Nephron (organoid): ENCODE data around the gene GDF10.

ENCODE experiments used
- H3K27ac Mint-ChIP-seq, 3 experiments: 2 replicates each; pipeline ENCODE4 v1.8.0; 2020; ENCODE audit warnings: mixed read lengths in 3 of 3, mild to moderate bottlenecking in 2 of 3, moderate library complexity in 1 of 3
- H3K27me3 Mint-ChIP-seq: 2 replicates; pipeline ENCODE4 v1.8.0; 2021; ENCODE audit warnings: low read depth, mild to moderate bottlenecking, moderate library complexity, mixed read lengths
- H3K36me3 Mint-ChIP-seq: 2 replicates; pipeline ENCODE4 v1.8.0; 2020; ENCODE audit warnings: low read depth, mixed read lengths
- H3K4me1 Mint-ChIP-seq: 2 replicates; pipeline ENCODE4 v1.8.0; 2020; ENCODE audit warnings: mixed read lengths
- H3K4me3 Mint-ChIP-seq, 3 experiments: 2 replicates each; pipeline ENCODE4 v1.8.0; 2020; ENCODE audit warnings: mild to moderate bottlenecking in 3 of 3, mixed read lengths in 3 of 3, moderate library complexity in 2 of 3
- H3K9me3 Mint-ChIP-seq: 2 replicates; pipeline ENCODE4 v1.8.0; 2020; ENCODE audit warnings: mixed read lengths
- TF ChIP-seq, protein P1 (sequence below), 3 experiments: fragments of 200-600 bp; sonication (generic); IDR thresholded peaks; one replicate each; pipeline ENCODE4 v1.5.0; 2021; ENCODE audit warnings: antibody characterized with exemption in 3 of 3; ENCODE audit not compliant: unreplicated experiment in 3 of 3

GDF10 gene

GRCh38 chr10:47331954-47332353 lies 32.0 kb downstream of the GDF10 start:
- H3K36me3 Mint-ChIP-seq, result no peaks in the 10 kb centered on the region
- H3K4me1 Mint-ChIP-seq, result no peaks in the 10 kb centered on the region
- TF ChIP-seq, protein P1, sequence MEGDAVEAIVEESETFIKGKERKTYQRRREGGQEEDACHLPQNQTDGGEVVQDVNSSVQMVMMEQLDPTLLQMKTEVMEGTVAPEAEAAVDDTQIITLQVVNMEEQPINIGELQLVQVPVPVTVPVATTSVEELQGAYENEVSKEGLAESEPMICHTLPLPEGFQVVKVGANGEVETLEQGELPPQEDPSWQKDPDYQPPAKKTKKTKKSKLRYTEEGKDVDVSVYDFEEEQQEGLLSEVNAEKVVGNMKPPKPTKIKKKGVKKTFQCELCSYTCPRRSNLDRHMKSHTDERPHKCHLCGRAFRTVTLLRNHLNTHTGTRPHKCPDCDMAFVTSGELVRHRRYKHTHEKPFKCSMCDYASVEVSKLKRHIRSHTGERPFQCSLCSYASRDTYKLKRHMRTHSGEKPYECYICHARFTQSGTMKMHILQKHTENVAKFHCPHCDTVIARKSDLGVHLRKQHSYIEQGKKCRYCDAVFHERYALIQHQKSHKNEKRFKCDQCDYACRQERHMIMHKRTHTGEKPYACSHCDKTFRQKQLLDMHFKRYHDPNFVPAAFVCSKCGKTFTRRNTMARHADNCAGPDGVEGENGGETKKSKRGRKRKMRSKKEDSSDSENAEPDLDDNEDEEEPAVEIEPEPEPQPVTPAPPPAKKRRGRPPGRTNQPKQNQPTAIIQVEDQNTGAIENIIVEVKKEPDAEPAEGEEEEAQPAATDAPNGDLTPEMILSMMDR (IDR thresholded peaks at IDR 0.05; ENCODE audit: unreplicated experiment in 3 of 3), result no peak
- no peaks in the 10 kb centered on the region for H3K9me3 Mint-ChIP-seq
- no peak overlapping the region for H3K4me3 Mint-ChIP-seq
- H3K27ac Mint-ChIP-seq, result no peak overlapping the region
- H3K27me3 Mint-ChIP-seq, result peaks cover 16% of the 10 kb centered on the region

DNA sequence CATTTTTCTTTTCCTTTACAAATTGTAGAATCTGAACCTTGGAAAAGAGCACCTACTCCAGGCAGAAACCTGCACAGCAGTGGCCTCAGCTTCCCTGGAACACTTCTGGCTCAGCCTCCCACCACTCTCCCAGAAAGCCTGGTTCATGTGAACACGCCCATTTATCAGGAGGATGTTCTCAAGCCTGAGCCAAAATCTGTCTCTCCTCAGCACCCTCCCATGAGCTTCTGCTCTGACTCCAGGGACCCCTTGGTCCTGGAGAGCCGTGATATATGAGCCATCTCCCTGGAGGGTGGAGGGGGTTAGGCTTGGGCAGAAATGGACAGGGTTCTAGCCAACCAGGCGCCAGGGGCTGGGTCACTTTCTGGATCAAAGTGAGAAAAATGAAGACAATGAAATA lies 32.4 kb downstream of the GDF10 start:
- Mint-ChIP-seq H3K27ac (no peak overlapping the region), H3K27me3 (peaks cover 16% of the 10 kb centered on the region), H3K4me1 (no peaks in the 10 kb centered on the region), H3K4me3 (no peak overlapping the region), H3K36me3 (no peaks in the 10 kb centered on the region), H3K9me3 (no peaks in the 10 kb centered on the region)
- TF ChIP-seq, protein P1 (IDR thresholded peaks at IDR 0.05; ENCODE audit: unreplicated experiment in 3 of 3), result no peak

DNA sequence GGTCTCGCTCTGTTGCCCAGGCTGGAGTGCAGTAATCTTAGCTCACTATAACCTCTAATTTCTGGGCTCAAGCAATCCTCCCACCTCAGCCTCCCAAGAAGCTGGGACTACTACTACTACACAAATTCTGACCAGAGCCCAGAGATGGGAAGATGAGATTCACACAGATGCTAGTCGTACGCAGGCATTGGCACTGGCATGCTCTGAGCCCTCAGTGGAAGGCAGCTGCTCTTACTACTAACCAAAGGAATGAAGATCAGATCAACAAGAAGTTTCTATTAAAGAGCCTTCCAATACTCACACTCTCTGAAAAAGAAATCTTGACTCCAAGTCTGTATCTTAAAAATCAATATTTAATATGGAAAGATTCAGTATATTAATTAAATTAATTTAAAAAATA lies 32.9 kb downstream of the GDF10 start:
- no peaks in the 10 kb centered on the region for H3K36me3 Mint-ChIP-seq
- H3K27ac Mint-ChIP-seq, result no peak overlapping the region

DNA sequence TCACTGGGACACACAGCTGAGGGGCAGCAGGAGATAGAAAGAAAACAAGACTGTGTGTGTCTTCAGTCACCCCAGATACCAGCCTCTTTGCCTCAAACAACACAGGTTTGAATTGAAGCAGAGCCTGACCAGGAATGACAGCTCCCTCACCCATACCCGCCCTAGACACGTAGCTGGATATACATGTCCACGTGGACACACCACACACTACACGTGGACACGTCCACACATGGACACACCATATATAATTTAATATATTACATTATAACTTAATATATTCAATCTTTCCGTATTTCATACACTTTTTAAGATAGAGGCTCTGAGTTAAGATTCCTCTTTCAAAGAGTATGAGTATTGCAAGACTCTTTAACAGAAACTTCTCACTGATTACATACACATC lies 33.5 kb downstream of the GDF10 start:
- no peak overlapping the region for H3K27ac Mint-ChIP-seq
- no peaks in the 10 kb centered on the region for H3K9me3 Mint-ChIP-seq
- no peaks in the 10 kb centered on the region for H3K36me3 Mint-ChIP-seq
- TF ChIP-seq, protein P1 (IDR thresholded peaks at IDR 0.05; ENCODE audit: unreplicated experiment in 3 of 3), result no peak
- H3K4me3 Mint-ChIP-seq, result no peak overlapping the region
- peaks cover 17% of the 10 kb centered on the region for H3K27me3 Mint-ChIP-seq
- H3K4me1 Mint-ChIP-seq, result no peaks in the 10 kb centered on the region

More for the DNA sequence above, 32.9 kb downstream of the GDF10 start:
- H3K4me3 Mint-ChIP-seq, result no peak overlapping the region
- H3K9me3 Mint-ChIP-seq, result no peaks in the 10 kb centered on the region
- peaks cover 16% of the 10 kb centered on the region for H3K27me3 Mint-ChIP-seq
- H3K4me1 Mint-ChIP-seq, result no peaks in the 10 kb centered on the region
- TF ChIP-seq, protein P1 (IDR thresholded peaks at IDR 0.05; ENCODE audit: unreplicated experiment in 3 of 3), result no peak

- H3K9me3 Mint-ChIP-seq, result no peaks in the 10 kb centered on the region
- TF ChIP-seq, protein P1 (IDR thresholded peaks at IDR 0.05; ENCODE audit: unreplicated experiment in 3 of 3), result no peak
- no peaks in the 10 kb centered on the region for H3K36me3 Mint-ChIP-seq
- no peaks in the 10 kb centered on the region for H3K4me1 Mint-ChIP-seq
- peaks cover 19% of the 10 kb centered on the region for H3K27me3 Mint-ChIP-seq
- H3K4me3 Mint-ChIP-seq, result no peak overlapping the region
- no peak overlapping the region for H3K27ac Mint-ChIP-seq
Observed at GRCh38 chr10:47334466-47335295, 34.7 kb downstream of the GDF10 start.

GRCh38 chr10:47335906-47336305 lies 35.9 kb downstream of the GDF10 start:
- Mint-ChIP-seq H3K27ac (no peak overlapping the region), H3K9me3 (no peaks in the 10 kb centered on the region), H3K4me3 (no peak overlapping the region), H3K36me3 (no peaks in the 10 kb centered on the region), H3K27me3 (peaks cover 24% of the 10 kb centered on the region), H3K4me1 (no peaks in the 10 kb centered on the region)
- TF ChIP-seq, protein P1 (IDR thresholded peaks at IDR 0.05; ENCODE audit: unreplicated experiment in 3 of 3), result no peak
